Activated T-cell treated with anti-CD3 and anti-CD28 coated beads for 1 hour (primary cell): Measurements from ENCODE around the gene CD82.

Experiments used
- DNase-seq: peaks from one replicate; pipeline ENCODE4 v3.0.0-alpha.2; 2020; ENCODE audit warnings: low read depth

CD82 gene

GRCh38 chr11:44617671-44618461 lies 52.4 kb downstream of the CD82 start:
- no peak for DNase-seq

GRCh38 chr11:44618561-44619425 lies 53.3 kb downstream of the CD82 start:
- DNase-seq: no peak

- DNase-seq: no peak
Measured at GRCh38 chr11:44620328-44620725, 54.9 kb downstream of the CD82 start.

GRCh38 chr11:44621140-44621681 lies 55.7 kb downstream of the CD82 start:
- peak; percentile 50 for DNase-seq

- no peak for DNase-seq
Measured at GRCh38 chr11:44621784-44622183, 56.3 kb downstream of the CD82 start.

GRCh38 chr11:44622190-44622650 lies 56.8 kb downstream of the CD82 start:
- no peak for DNase-seq

- no peak for DNase-seq
Measured at GRCh38 chr11:44622721-44623258, 57.3 kb downstream of the CD82 start.

GRCh38 chr11:44623341-44623730 lies 57.9 kb downstream of the CD82 start:
- no peak for DNase-seq

GRCh38 chr11:44623731-44624491 lies 58.4 kb downstream of the CD82 start:
- DNase-seq: no peak

- DNase-seq: no peak
Measured at GRCh38 chr11:44624761-44625221, 59.3 kb downstream of the CD82 start.

- no peak for DNase-seq
Measured at GRCh38 chr11:44625759-44626523, 60.5 kb downstream of the CD82 start.

GRCh38 chr11:44626645-44627044 lies 61.2 kb downstream of the CD82 start:
- DNase-seq: no peak

- DNase-seq: no peak
Measured at GRCh38 chr11:44627165-44627789, 61.8 kb downstream of the CD82 start.

GRCh38 chr11:44627911-44628729 lies 62.7 kb downstream of the CD82 start:
- DNase-seq: no peak

- DNase-seq: no peak
Measured at GRCh38 chr11:44628730-44629700, 63.6 kb downstream of the CD82 start.

GRCh38 chr11:44629732-44630345 lies 64.4 kb downstream of the CD82 start:
- DNase-seq: no peak

- no peak for DNase-seq
Measured at GRCh38 chr11:44630511-44631210, 65.2 kb downstream of the CD82 start.
